CD8-positive, alpha-beta memory T cell (primary cell): ENCODE data around the gene UCK2. TPM values are rescaled to one million over a fixed set of nuclear protein-coding genes. Genes with fewer than 3 reads are reported as not detected.

Source experiments
- CTCF ChIA-PET: fragments of 350-600 bp; sonication (Branson Sonifier 250); formaldehyde crosslinking; loops from one replicate; lab custom pipeline; 2021; ENCODE audit warnings: antibody characterized with exemption; lab: Charles Lee
- POLR2A ChIA-PET: fragments of 350-600 bp; sonication (Branson Sonifier 250); formaldehyde crosslinking; loops from one replicate; lab custom pipeline; 2021; ENCODE audit warnings: antibody characterized with exemption; lab: Charles Lee
- DNase-seq, 5 donors: peaks; one replicate each; pipeline versions ENCODE4 v3.0.0 to v3.0.0-alpha.2; 2020 to 2022; ENCODE audit warnings: mixed read lengths in 1 of 5
- H3K27ac ChIP-seq: one replicate; pipeline ENCODE4 v1.7.0; 2013; ENCODE audit warnings: low read depth, mild to moderate bottlenecking, low read length, moderate library complexity
- H3K27me3 ChIP-seq: 2 replicates; pipeline ENCODE4 v1.7.0; 2013; ENCODE audit warnings: low read length, mild to moderate bottlenecking; ENCODE audit not compliant: insufficient read depth, poor library complexity, severe bottlenecking
- H3K36me3 ChIP-seq: 2 replicates; pipeline ENCODE4 v1.7.0; 2013; ENCODE audit warnings: mild to moderate bottlenecking, low read length, moderate library complexity; ENCODE audit not compliant: insufficient read depth
- H3K4me1 ChIP-seq: 2 replicates; pipeline ENCODE4 v1.7.0; 2013; ENCODE audit warnings: mild to moderate bottlenecking, low read length, moderate library complexity; ENCODE audit not compliant: insufficient read depth
- H3K4me3 ChIP-seq: 2 replicates; pipeline ENCODE4 v1.7.0; 2013; ENCODE audit warnings: mild to moderate bottlenecking, low read length
- H3K9me3 ChIP-seq: 2 replicates; pipeline ENCODE4 v1.7.0; 2013; ENCODE audit warnings: mild to moderate bottlenecking, low read length
- H3K27ac Mint-ChIP-seq, 8 donors: one replicate each; pipeline ENCODE4 v1.8.0; 2020 to 2021; ENCODE audit warnings: mixed read lengths in 8 of 8, mild to moderate bottlenecking in 6 of 8, inconsistent platforms in 3 of 8, moderate library complexity in 3 of 8
- H3K27me3 Mint-ChIP-seq, 2 donors: one replicate each; pipeline ENCODE4 v1.8.0; 2020 to 2021; ENCODE audit warnings: mixed read lengths in 2 of 2, mild to moderate bottlenecking in 1 of 2, moderate library complexity in 1 of 2
- H3K36me3 Mint-ChIP-seq, 3 donors: one replicate each; pipeline ENCODE4 v1.8.0; 2020 to 2021; ENCODE audit warnings: mixed read lengths in 3 of 3, inconsistent platforms in 1 of 3, mild to moderate bottlenecking in 1 of 3
- H3K4me1 Mint-ChIP-seq, 3 donors: one replicate each; pipeline ENCODE4 v1.8.0; 2020 to 2021; ENCODE audit warnings: mixed read lengths in 3 of 3, inconsistent platforms in 1 of 3, mild to moderate bottlenecking in 1 of 3
- H3K4me3 Mint-ChIP-seq, 7 donors: one replicate each; pipeline ENCODE4 v1.8.0; 2020 to 2021; ENCODE audit warnings: mixed read lengths in 7 of 7, mild to moderate bottlenecking in 6 of 7, moderate library complexity in 4 of 7, inconsistent platforms in 2 of 7
- H3K9me3 Mint-ChIP-seq, 5 donors: one replicate each; pipeline ENCODE4 v1.8.0; 2020 to 2022; ENCODE audit warnings: mixed read lengths in 5 of 5, mild to moderate bottlenecking in 3 of 5, moderate library complexity in 2 of 5, inconsistent platforms in 1 of 5
- polyA plus RNA-seq: library from polyadenylated mRNA; unstranded; fragments of 300-500 nt; fragmentation: Illumina TruSeq; gene quantifications from one replicate; pipeline ENCODE4 v1.2.3, GENCODE V29; 2021
- total RNA-seq, 2 experiments: library from RNA; stranded (reverse); gene quantifications; one replicate each; pipeline ENCODE4 v1.2.3, GENCODE V29; 2021

UCK2 gene
- total and polyA plus RNA-seq, 3 experiments from 2014 or later = 10.7 to 100 (median 97.4) TPM

GRCh38 chr1:165894591-165894990 is 67.2 kb downstream of the UCK2 start:
- POLR2A ChIA-PET = no interaction called here
- Histone ChIP-seq H3K4me1 (no peaks in the 10 kb centered on the region), H3K36me3 (no peaks in the 10 kb centered on the region), H3K4me3 (no peak overlapping the region), H3K27ac (no peak overlapping the region), H3K27me3 (no peaks in the 10 kb centered on the region), H3K9me3 (no peaks in the 10 kb centered on the region)
- no peaks in the 10 kb centered on the region for H3K9me3 Mint-ChIP-seq
- CTCF ChIA-PET = interaction anchor here (1.2 to 2.4 kb wide), 2 partner anchors 24 to 34 kb away, joined by 3 to 6 read pairs; no protein-coding TSS in a partner anchor
- H3K4me1 Mint-ChIP-seq = peaks cover 9 to 13% (median 10%) of the 10 kb centered on the region in 3 donors
- peak overlapping the region in 2 of 8 donors; percentile 7 to 30 for H3K27ac Mint-ChIP-seq
- H3K4me3 Mint-ChIP-seq = no peak overlapping the region
- H3K27me3 Mint-ChIP-seq = peaks cover 0 to 2% of the 10 kb centered on the region in 2 donors
- H3K36me3 Mint-ChIP-seq = peaks cover 5 to 40% (median 6%) of the 10 kb centered on the region in 3 donors
- DNase-seq = no peak

- ChIA-PET CTCF (no interaction called here), POLR2A (no interaction called here)
- H3K27ac Mint-ChIP-seq = no peak overlapping the region
Measured at GRCh38 chr1:165895451-165895871, 68.0 kb downstream of the UCK2 start.

GRCh38 chr1:165896277-165896676 is 68.9 kb downstream of the UCK2 start:
- no peaks in the 10 kb centered on the region for H3K4me1 ChIP-seq
- Mint-ChIP-seq H3K4me3 (no peak overlapping the region), H3K27me3 (peaks cover 0 to 2% of the 10 kb centered on the region in 2 donors), H3K27ac (no peak overlapping the region), H3K36me3 (peaks cover 6 to 35% (median 11%) of the 10 kb centered on the region in 3 donors), H3K9me3 (no peaks in the 10 kb centered on the region), H3K4me1 (peaks cover 9 to 20% (median 10%) of the 10 kb centered on the region in 3 donors)
- ChIA-PET POLR2A (no interaction called here), CTCF (no interaction called here)
- no peaks in the 10 kb centered on the region for H3K27me3 ChIP-seq
- H3K27ac ChIP-seq = no peak overlapping the region
- H3K36me3 ChIP-seq = no peaks in the 10 kb centered on the region
- DNase-seq = no peak
- no peak overlapping the region for H3K4me3 ChIP-seq
- no peaks in the 10 kb centered on the region for H3K9me3 ChIP-seq

More at GRCh38 chr1:165895451-165895871, 68.0 kb downstream of the UCK2 start:
- no peaks in the 10 kb centered on the region for H3K27me3 ChIP-seq
- H3K9me3 ChIP-seq = no peaks in the 10 kb centered on the region
- peaks cover 6 to 38% (median 10%) of the 10 kb centered on the region in 3 donors for H3K36me3 Mint-ChIP-seq
- H3K4me3 ChIP-seq = no peak overlapping the region
- H3K36me3 ChIP-seq = no peaks in the 10 kb centered on the region
- no peaks in the 10 kb centered on the region for H3K4me1 ChIP-seq
- peaks cover 0 to 2% of the 10 kb centered on the region in 2 donors for H3K27me3 Mint-ChIP-seq
- no peaks in the 10 kb centered on the region for H3K9me3 Mint-ChIP-seq
- no peak overlapping the region for H3K27ac ChIP-seq
- peaks cover 9 to 20% (median 10%) of the 10 kb centered on the region in 3 donors for H3K4me1 Mint-ChIP-seq
- DNase-seq = no peak
- H3K4me3 Mint-ChIP-seq = no peak overlapping the region

GRCh38 chr1:165897326-165898303 is 70.2 kb downstream of the UCK2 start:
- Histone ChIP-seq H3K36me3 (no peaks in the 10 kb centered on the region), H3K27ac (no peak overlapping the region), H3K4me3 (no peak overlapping the region), H3K27me3 (no peaks in the 10 kb centered on the region), H3K4me1 (no peaks in the 10 kb centered on the region), H3K9me3 (no peaks in the 10 kb centered on the region)
- DNase-seq = no peak
- Mint-ChIP-seq H3K36me3 (peaks cover 3 to 28% (median 8%) of the 10 kb centered on the region in 3 donors), H3K27me3 (no peaks in the 10 kb centered on the region), H3K9me3 (no peaks in the 10 kb centered on the region), H3K4me3 (no peak overlapping the region), H3K4me1 (peaks cover 9 to 20% (median 10%) of the 10 kb centered on the region in 3 donors), H3K27ac (peak overlapping the region in 5 of 8 donors; percentile 2 to 67 (median 4))
- CTCF ChIA-PET = no interaction called here
- POLR2A ChIA-PET = no interaction called here

- H3K36me3 Mint-ChIP-seq = peaks cover 0 to 29% (median 8%) of the 10 kb centered on the region in 3 donors
- H3K27me3 Mint-ChIP-seq = no peaks in the 10 kb centered on the region
- no peaks in the 10 kb centered on the region for H3K27me3 ChIP-seq
- no peak for DNase-seq
- no peak overlapping the region for H3K27ac Mint-ChIP-seq
- ChIA-PET POLR2A (no interaction called here), CTCF (no interaction called here)
- no peak overlapping the region for H3K4me3 ChIP-seq
- H3K4me1 Mint-ChIP-seq = peaks cover 9 to 20% (median 10%) of the 10 kb centered on the region in 3 donors
- no peaks in the 10 kb centered on the region for H3K9me3 ChIP-seq
- H3K4me3 Mint-ChIP-seq = no peak overlapping the region
- no peak overlapping the region for H3K27ac ChIP-seq
- no peaks in the 10 kb centered on the region for H3K9me3 Mint-ChIP-seq
- no peaks in the 10 kb centered on the region for H3K4me1 ChIP-seq
- H3K36me3 ChIP-seq = no peaks in the 10 kb centered on the region
Measured at GRCh38 chr1:165898837-165899236, 71.4 kb downstream of the UCK2 start.

GRCh38 chr1:165899461-165899941 is 72.1 kb downstream of the UCK2 start:
- Histone ChIP-seq H3K9me3 (no peaks in the 10 kb centered on the region), H3K4me3 (no peak overlapping the region), H3K36me3 (no peaks in the 10 kb centered on the region), H3K4me1 (no peaks in the 10 kb centered on the region), H3K27ac (no peak overlapping the region), H3K27me3 (no peaks in the 10 kb centered on the region)
- peaks cover 0 to 28% (median 8%) of the 10 kb centered on the region in 3 donors for H3K36me3 Mint-ChIP-seq
- no peak overlapping the region for H3K4me3 Mint-ChIP-seq
- ChIA-PET CTCF (no interaction called here), POLR2A (no interaction called here)
- H3K27ac Mint-ChIP-seq = peak overlapping the region in 2 of 8 donors; percentile 52 to 59
- no peak for DNase-seq
- no peaks in the 10 kb centered on the region for H3K27me3 Mint-ChIP-seq
- peaks cover 9 to 20% (median 10%) of the 10 kb centered on the region in 3 donors for H3K4me1 Mint-ChIP-seq
- H3K9me3 Mint-ChIP-seq = no peaks in the 10 kb centered on the region

GRCh38 chr1:165900576-165901380 is 73.4 kb downstream of the UCK2 start:
- no peaks in the 10 kb centered on the region for H3K9me3 ChIP-seq
- POLR2A ChIA-PET = no interaction called here
- Mint-ChIP-seq H3K4me1 (peaks cover 9 to 20% (median 10%) of the 10 kb centered on the region in 3 donors), H3K27ac (peak overlapping the region in 3 of 8 donors; percentile 29 to 38 (median 38)), H3K9me3 (no peaks in the 10 kb centered on the region), H3K27me3 (no peaks in the 10 kb centered on the region), H3K36me3 (peaks cover 0 to 26% (median 8%) of the 10 kb centered on the region in 3 donors), H3K4me3 (no peak overlapping the region)
- H3K27me3 ChIP-seq = no peaks in the 10 kb centered on the region
- no peaks in the 10 kb centered on the region for H3K4me1 ChIP-seq
- DNase-seq = no peak
- H3K4me3 ChIP-seq = no peak overlapping the region
- CTCF ChIA-PET = interaction anchor here (2.1 kb wide), 1 partner anchor 13 kb away, joined by 4 read pairs; no protein-coding TSS in a partner anchor
- H3K27ac ChIP-seq = no peak overlapping the region
- H3K36me3 ChIP-seq = no peaks in the 10 kb centered on the region
